NCI-H2227 (cell line): ENCODE results near the gene CCNQ.

Experiments
- DNase-seq: peaks from one replicate; lab custom pipeline; 2025; ENCODE audit not compliant: unreplicated experiment; lab: John Stamatoyannopoulos, UW

Gene CCNQ

DNA sequence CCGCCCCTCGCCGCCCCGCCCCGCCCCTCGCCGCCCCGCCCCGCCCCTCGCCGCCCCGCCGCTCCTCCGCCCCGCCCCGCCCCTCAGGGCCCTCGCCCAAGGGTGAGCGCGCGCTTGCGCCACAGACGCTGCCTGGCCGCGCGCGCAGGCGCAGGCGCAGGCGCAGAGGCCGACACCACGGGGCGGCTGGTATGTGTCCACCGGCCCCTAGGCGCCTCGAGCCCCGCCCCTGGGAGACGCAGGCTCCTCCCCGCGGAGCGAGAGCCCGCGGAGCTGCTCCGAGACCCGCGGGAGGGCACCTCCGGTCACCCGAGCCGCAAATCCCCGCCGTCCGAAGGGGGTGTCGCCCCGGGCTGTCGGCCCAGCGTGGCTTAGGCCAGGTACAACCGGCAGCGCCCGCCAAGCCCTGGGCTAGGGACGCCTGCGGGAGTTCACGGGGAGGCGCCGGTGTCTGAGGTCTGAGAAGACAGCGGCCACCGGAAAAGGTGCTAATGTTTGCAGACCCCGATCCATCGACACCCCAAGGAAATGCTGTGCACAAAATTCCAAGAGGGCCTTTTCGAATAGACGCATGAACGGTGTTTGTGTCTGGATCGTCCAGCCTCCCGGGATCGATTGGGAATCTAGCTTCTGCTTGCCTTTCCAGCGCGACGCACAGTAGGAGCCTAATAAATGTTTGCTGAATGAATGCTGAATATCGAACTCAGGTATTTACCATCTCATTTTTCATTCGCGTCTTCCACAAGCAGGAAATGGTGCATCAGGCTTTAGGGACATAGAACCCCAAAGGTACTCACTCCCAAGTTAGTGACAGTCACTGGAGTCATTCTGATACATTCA is 473 bp upstream of the CCNQ start:
- peak; percentile 94 for DNase-seq

DNA sequence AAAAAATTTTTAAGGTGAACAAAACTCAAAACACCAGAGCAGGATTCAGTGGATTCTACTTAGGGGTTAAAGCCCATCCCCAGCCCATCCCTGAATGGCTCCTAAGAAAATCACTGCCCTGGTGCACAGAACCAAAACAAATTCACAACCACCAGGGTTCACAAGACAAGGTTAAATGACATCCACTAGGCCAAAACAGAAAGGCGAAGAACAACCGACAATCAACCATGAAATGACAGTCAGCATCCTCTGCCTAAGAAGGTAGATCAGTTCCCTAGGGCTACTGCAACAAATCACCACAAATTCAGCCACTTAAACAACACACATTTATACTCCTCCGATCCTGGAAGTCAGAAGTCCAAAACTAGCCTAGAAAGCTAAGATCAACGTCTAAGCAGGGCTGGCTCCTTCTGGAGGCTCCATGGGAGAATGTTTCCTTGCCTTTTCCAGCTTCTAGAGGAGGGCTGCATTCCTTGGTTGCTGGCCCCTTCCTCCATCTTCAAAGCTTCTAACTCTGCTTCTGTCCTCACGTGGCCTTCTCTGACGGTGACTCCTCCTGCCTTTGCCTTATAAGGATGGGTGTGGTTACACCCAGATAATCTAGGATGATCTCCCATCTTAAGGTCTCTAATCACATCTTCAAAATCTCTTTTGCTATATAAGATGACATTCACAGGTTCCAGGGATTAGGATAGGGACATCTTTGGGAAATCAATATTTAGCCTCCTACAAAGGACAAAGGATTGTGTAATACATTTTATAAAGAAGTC is 1.8 kb downstream of the CCNQ start:
- DNase-seq, result no peak

DNA sequence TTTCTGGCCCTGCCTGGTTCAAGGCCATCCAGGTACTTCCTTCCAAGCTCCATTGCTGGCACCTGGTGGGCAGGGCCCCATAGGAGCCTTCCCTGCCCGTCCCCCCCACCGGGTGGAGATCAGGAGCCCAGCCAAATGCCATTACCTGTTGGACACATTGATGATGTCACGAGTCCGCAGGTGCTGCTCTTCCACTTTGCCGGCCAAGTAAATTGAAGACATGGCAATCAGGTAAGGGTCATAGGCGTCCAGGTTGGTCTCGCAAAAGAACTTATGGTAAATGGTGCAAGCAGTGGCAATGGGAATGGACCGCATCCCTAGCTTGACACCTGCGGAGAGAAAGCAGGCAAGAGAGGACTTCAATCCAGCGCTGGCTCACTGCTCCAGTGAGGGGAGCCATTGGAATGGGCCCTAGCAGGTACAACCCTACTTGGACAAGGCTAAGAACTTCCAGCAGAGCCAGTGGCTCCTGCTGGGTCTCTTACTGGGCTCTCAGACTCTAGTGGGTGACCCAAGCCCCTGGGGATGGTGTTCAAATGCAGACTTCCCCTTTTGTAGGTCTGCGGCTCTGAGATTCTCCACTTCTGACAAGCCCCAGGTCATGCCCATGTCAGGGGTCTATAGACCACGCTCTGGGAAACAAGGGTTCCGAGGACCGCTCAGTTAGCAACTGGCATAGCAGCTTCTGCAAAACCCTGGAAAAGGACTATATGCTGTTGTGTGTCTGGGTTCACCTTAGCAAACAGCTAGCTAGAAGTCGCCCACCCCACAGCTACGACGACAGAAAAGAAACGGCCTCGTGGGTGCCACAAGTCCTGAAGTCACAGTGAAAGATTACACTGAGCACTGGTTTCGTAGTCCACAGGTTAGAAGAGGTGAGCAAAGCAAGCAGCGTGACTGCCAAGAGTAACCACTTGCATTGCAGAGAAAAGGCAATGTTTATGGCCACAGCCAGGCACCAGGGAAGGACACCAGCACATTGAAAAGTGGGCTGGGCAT is 2.8 kb downstream of the CCNQ start:
- no peak for DNase-seq

DNA sequence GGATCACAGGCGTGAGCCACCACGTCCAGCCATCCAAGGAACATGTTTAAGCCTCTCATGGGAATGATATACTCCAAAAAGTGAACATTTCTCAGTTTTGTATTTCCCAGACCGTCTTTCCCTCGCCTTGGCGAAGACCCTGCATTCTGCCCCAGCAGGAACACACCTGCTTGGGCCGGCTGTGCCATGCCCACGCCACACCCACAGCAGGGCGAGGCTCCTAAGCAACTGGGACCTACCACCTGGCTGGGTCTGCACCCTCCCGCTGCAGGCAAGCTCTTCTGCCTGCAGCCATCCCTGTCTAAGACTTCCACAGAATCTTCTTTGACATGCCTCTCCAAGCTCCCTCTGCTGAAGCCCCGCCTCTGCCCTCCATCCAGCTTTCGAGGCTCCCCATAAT is 3.6 kb downstream of the CCNQ start:
- no peak for DNase-seq

DNA sequence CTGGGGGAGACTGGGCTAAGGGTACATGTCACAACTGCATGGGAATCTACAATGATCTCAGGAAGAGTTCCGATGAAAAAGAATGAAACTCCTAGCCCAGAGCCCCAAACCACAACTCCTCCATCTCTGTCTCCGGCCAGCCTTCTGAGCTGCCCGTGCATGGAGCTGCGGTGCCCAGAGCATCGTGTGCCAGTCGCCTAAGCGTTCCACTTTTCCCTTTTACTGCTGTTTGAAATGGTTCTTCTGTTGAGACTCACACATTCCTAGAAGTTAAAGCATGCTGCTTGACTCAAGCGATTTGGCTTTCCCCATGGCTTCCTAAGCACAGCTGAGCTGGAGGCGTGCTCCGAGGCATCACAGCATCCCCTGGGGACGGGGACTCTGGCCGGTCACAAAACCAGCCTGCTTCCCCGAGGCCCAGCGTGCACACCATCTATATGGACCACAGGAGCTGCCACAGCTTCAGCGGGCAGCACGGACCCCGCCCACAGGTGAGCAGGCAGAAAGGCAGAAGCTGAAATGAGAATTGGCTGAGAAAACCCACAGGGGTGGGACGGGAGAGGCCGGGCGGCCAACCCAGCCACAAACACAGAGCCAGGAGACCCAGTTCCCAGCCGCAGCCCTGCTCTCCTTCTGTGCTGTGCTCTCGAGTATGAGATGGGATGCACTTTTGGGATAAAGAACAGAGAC is 5.0 kb downstream of the CCNQ start:
- no peak for DNase-seq

DNA sequence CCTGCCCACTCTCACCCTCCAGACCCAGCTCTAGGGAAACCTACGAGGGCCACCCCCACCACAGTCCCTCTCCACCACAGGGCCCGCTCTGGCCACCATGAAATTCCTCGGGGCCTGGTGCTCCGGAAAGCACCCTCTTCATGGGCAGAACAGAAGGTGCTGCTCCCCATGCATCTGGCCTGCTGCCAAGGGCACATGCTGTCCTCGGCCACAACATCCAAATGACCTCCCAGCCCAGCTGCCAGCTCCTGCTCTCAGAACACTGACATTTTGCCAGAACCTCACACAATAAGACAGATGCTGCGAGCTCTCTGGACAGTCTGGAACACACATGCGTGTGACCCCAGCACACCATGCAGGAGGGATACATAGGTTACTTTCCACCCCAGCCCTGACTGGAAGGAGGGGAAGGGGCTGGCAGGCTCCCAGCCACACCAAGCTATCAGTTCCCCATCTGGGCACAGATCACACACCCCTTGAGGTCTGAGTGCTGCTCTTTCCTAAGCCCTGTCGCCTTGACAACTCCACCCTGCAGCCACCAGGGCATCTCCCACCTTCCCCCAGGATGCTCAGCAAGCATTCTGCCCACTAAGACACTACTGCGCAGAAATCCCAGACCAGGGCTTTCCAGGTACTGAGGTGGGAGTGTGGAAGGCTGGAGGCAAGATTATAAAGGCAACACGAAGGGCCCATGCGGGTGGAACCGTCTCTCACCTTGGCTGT is 5.8 kb downstream of the CCNQ start:
- no peak for DNase-seq

DNA sequence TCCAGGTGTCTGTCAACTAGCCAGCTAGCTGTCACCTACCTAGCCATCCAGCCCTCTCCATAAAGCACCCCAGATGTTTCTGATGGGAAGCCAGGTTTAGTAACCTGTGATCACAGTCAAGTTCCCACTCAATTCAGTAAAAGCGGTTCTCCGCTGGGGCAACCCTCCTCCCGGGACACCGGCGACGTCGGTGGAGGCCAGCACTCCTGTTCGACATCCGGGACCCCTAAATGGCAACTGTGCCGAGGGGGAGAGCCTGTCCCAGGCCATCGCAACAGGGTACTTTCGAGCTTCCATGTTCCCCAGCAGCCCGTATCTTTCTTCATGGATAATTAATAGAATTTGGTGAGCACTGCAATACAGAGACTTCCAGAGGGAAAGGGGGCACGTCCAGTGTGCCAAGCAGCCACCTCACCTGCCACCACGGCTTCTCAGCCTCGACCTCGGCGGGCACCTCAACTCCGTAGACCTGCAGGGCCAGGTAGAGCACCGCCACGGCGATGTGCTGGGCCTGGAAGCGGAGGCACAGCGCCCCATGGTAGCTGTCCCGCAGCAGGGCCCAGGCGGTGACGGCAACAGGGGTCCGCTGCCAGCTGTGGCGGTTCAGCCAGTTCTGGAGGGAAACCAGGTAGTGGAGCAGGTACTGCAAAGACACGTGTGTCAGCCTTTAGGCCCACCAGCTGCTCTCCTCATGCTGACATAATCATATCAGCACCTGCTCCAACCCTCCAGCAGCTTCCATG is 6.7 kb downstream of the CCNQ start:
- DNase-seq, result no peak

DNA sequence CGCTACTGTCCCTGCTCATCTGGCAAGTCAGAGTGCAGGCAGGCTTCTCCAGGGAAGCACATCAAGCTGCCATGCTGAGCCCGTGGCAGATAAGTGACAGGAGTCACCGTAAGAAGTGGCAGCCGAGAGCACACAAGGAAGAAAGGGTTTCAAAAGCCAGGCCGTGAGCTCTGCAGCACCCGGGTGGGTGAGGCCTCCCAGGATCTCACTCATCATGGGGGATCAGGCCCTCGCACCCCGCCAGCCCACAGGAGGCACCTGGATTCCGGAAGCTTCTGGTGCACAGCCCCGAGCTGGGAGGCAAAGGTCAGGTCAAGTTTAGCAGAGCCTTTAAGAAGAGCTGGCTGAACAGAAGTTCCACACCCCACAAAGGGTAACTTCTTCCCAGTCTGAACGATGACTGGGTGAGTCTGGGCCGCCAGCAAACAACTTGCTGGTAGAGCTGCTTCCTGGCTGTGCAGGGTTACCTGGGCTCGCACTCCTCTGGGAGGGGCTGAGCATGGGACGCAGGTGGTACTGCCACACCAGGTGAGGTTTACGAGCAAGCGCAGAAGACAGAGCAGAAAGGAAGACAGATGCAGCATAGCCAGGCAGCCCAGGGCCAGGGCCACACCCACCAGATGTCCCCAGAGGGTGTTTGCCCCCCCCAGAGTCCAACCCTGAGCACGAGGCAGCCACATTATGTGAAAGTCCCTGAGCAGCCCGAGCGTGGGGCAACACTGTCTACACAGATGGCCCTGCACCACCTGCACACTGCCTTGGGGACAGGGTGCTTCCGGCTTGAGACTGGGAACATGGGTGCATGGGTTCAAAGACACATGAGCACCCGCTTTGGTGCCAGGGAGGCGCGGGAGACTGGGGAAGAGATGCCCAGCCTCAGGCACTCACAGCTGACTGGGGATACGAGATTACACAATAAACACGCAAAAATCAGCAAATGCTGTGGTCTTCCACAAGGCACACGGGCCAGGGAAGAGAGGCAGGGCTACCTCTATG is 7.7 kb downstream of the CCNQ start:
- no peak for DNase-seq

DNA sequence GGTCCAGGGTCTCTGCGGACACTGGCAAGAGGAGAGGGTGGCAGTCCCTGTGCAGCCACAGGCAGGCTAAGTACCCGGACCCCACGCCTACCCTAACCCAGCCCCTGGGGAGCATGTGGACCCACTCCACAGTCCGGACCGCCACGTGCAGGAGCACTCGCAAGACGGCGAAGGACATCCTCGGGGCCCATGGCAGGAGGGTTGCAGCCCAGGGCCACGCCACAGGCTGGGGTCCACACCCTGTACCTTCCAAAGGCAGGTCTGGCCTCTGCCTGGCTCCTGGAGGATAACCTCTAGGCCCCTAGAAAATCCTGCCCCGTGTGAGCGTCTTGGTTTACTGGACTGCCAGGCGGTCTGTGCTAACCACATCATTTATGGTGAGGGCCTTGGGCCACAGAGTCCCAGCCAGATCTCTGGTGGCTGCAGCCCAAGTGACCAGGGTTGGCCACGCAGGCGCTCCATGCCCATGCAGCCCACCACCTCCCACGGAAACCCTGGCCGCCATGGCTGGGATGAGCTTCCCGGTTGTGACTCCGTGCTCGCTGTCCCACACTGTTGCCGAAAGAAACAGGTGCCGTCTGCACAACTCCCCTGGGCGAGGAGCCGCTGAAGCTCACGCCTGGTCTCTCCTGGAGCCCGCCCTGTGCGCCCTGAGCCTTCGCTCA is 10.0 kb downstream of the CCNQ start:
- no peak for DNase-seq

DNA sequence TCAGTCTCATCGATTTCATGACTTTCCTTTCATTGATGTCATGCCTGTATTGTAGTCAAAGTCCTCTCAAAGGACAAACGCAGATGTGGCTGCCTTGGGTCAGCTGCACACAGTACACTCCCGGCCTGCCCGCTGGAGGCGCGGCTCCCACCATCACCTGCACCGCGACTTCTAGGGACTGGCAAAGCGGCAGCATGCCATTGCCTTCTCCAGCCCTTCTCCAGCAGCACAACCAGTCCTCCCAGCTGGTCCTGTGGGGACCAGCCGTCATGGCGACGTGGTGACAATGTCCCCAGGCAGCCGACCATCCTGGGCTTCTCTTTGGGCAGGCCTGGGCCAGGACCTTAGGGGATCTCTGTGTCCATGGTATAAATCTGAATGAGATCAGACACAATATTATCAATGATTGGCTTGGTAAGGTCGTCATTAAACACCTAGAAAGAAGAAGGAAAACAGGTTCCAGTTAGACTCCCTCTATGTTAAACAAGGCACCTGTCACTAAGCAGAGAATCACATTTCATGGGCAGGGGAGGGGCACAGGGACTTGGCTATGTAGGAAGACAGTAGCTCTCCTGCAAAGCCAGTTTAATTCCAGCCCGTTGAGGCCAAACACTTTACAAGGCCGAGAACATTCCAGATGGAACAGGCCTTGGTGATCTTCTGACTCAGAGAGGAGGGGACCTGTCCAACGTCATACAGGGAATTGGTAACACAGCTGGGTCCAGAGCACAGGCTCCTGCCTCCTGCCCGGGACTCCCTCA is 10.7 kb downstream of the CCNQ start:
- DNase-seq, result no peak

DNA sequence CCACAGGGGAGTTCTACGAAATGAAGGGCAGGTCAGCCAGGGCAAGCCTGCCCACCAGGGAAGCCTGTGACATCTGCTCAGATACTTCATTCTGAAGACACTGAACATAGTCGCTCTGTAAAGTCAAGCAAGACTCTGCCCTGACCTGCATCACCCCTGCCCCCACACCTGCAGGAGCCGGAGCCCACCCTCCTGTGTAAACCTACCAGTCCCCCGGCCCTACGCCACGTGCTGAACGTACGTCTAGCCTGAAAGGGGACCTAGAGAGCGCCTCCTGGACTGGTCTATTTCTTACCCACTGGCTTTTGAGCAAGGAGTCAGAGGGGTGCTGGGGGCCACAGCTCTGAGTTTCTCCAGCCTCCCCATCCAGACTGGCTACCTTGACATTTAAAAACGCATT is 11.6 kb downstream of the CCNQ start:
- DNase-seq, result no peak

DNA sequence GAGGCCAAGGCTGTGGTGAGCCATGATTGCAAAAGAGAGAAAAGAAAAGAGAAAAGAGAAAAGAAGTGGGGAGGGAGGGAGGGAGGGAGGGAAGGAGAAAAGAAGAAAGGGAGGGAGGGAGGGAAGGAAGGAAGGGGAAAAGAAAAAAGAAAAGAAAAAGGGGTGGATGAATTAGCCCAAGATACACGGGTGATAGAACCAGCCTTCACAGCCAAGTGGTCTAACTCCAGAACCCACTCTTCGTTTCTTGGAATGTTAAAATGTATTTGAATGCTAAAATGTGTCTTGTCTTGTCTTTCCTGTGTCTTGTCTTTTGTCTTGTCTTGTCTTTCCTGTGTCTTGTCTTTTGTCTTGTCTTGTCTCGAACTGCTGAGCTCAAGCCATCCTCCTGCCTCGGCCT is 13.1 kb downstream of the CCNQ start:
- DNase-seq, result no peak

DNA sequence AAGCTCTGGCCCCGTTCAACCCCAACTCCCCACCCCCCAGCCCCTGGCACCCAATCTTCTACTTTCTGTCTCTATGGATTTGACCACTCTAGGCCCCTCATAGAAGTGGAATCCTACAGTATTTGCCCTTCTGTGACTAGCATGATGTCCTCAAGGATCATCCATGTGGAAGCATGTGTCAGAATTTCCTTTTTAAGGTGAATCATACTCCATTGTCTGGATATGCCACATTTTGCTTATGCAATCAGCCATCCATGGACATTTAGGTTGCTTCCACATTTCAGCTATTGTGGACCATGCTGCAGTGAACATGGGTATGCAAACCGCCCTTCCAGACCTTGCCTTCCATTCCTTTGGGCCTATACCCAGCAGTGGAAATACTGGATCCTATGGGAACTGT is 15.5 kb downstream of the CCNQ start:
- DNase-seq, result no peak

DNA sequence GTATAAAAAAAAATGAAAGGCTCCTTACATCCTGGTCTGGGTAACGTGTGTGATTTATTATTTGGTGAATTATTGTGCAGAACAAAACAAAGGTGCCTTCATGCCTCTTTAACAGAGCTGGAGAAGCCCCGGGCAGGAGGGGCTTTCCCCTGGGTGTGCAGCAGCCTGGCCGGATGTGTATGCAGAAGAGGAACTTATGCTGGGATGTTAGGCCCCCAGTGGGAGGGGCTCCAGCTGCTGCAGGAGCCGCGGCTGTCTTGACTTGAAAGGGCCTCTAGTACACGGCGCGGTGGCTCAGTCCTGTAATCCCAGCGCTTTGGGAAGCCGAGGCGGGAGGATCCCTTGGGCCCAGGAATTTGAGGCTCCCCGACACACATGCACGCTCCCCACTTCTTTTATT is 16.0 kb downstream of the CCNQ start:
- peak; percentile 76 for DNase-seq

DNA sequence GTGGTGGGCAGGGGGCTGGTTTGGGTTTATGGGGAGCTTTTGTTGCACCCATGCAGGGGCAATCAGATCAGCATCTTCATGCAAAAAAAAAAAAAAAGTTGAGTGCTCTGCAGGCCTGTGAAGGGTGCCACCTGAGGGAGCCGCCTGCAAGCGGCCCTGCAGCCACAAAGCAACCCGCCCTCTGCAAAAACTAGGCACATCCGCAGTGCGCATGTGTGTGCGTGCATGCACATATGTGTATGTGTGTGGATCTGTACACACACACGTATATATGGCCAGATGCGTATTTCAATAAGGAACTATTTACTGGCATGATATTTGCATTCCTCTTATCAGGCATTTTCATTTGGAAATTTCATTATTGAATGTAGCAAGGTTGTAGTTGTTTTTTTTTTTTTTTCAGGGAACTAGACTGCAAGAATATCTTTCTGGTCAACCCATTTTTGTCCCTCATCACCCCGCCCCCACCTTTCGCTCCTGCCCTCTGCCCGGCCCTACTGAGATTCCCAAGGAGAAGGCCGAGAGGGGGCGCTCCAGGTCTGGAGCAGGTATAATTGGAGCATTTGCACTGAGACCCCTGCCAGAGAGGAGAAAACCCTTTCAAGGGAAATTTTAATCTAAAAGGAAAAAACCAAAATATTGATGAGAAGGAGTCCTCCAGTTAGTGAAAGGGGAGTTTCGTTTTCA is 18.1 kb downstream of the CCNQ start:
- no peak for DNase-seq

DNA sequence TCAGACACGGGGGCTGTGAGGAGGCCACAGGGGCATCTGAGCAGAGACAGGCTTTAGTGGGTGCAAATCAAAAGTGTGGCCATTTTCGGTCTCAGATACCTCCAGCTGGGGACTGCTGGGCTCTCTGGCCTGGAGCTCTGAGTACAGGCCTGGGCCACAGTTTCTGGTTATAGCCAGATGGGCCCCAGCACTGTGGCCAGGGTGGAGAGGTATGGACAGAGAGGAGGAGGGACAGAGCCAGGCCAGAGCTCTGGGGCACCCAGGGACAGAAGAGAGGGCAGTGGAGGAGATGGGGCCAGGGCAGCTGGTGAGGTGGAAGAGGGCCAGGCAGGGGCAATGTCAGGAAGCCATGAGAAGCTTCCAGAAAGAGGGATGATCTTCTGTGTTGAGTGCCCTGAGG is 20.1 kb downstream of the CCNQ start:
- DNase-seq, result no peak
